Measurements from ENCODE around the gene PXDC1.

PXDC1 gene

GRCh38 chr6:3751077-3751729, at the start of gene PXDC1:
Gene PXDC1, minus strand, starts transcription at chr6:3751713. Its CDS starts 182 bp downstream, at chr6:3751531.
- peak; percentile 58 for DNase-seq

GRCh38 chr6:3800850-3801591, 49.5 kb upstream of the PXDC1 start:
- no peak for DNase-seq

DNA sequence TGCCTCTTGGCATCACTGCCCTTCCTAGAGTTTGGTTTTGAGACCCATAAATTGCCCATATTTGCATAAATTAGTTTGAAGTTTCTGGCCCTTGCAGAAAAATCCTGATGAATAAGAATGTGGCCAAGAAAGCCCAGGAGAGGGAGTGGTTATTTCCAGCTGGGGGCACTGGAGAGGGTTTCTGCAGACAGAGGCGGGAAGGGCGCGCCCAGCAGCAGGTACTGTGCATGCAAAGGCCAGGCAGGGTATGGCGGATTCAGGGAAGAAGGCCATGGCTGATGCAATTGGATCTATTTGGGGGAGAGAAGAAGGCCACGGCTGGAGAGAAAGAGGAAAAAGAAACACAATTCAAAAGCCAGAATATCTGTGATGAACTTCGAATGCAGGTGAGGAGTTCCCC, 48.2 kb upstream of the PXDC1 start:
- no peak for DNase-seq

GRCh38 chr6:3798055-3798919, 46.8 kb upstream of the PXDC1 start:
- no peak for DNase-seq

GRCh38 chr6:3797231-3798054, 45.9 kb upstream of the PXDC1 start:
- DNase-seq = no peak

DNA sequence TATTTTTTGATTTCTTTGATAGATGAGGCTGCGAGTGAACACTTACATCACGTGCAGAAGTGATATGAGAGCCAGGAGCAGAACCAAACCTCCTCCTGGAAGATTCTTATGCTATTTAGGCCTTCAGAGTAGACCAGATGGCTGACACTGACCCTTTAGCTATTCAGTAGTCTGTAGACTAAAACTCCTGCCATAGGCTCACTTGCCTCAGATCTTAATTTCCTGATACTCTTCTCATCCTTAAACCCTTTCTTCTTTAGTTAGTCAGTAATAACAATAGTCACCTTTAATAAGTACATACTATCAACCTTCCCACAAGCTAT, 45.2 kb upstream of the PXDC1 start:
- DNase-seq = no peak

DNA sequence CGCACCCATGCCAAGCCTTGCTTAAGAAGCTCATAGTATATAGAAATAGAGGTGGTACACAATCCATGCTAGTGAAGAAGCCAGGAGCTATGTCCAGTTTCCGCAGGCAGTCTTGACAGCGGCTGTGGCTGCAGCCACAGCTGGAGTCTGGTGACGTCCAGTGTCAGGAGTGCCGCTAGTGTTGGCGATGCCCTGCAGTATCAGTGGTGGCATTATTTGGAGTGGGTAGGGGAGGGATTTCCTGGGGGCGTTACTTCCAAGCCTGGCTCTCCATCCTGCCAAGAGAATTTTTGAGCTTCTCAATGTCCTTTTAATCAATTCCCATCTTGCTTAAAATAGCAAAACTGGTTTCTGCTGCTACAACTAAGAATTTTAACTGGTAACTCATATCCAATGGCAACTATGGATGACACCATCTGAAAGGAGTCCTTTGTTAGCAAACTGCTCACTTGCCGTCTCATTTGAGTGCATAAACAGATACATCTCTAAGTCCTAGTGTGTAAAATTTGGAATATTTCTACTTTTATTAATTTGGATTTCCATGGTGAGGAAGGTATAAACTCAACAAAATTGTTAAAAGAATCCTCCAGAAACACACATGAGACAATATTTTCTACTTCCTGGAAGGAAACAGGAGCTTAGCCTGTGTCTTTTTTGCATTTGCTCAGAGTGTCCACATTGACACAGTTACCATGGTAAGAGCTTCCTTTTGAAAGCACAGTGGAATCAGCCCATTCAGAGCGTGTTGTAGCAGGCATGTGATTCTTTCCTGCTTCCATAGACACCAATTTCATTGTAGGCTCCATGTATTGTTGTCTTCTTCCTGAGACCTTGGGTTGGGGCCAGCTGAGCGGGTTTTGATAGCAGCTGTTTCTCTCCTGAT, 44.6 kb upstream of the PXDC1 start:
- no peak for DNase-seq

DNA sequence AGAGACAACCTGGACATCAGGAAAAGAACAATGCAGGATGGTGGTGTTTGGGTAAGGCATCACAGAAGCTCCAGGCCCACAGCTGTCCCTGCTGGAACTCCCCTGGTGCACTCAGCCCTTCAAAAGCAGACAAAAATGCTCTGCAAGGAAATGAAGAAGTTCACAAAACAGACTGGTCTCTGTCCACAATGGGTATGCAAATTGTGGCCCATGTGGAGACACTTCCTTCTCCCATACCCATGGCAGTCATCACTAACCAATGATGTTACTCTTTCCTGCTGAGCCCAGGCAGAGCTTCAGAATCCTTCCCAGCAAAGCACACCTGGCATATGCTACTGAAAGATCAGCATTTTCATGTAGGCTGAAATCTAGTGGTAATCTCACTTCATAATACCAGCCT, 42.6 kb upstream of the PXDC1 start:
- DNase-seq = no peak

DNA sequence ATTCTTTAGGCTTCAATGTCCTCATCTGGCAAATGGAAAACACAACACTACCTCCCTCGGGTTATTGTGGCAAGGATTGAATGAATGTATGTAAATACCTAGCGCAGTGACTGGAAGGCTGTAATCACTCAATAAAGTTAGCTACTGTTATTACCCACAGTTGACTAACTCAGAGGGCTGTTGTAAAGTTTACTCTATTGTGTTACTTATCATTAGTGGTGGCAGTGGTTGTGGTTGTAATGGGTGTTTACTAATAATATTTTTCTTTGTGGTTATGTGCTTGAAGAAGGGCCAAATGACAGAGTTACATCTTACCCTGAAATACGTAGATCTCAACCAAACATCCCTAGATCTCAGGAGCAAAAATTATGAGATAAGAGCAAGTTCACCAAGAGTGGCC, 42.0 kb upstream of the PXDC1 start:
- DNase-seq = no peak

DNA sequence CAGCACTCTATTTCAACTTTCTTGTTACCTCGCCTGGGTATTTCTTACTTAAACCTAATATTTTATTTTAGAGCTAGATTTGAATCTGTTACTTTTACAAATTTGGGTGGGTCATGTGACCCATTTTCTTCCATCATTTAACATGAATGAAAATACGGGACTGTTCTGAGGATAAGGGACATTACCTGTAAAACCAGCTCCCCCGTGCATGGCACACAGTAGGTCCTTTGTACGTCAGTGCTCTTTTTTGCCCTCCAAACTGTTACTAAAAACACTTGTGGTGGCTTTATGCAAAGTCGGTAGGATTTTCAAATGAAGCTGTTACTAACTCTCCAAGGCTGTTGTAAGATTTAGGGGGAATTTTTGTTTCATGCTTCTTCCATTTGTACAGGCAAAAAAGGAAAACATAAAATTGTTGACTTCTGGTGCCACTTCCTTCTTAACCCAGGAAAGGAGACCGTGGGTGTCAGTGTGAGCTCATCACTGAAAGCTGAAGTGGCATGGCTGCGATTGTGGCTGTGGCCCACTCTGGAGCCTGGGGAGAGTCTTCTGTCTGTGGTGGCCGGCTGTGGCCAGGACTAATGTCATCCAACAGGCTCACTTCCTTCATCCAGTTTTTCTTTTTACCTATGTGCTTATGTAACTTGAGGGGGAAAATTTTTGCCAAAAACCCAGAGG, 40.2 kb upstream of the PXDC1 start:
- no peak for DNase-seq

GRCh38 chr6:3789896-3790558, 38.5 kb upstream of the PXDC1 start:
- no peak for DNase-seq

- no peak for DNase-seq
Measured at GRCh38 chr6:3789018-3789895, 37.7 kb upstream of the PXDC1 start.

DNA sequence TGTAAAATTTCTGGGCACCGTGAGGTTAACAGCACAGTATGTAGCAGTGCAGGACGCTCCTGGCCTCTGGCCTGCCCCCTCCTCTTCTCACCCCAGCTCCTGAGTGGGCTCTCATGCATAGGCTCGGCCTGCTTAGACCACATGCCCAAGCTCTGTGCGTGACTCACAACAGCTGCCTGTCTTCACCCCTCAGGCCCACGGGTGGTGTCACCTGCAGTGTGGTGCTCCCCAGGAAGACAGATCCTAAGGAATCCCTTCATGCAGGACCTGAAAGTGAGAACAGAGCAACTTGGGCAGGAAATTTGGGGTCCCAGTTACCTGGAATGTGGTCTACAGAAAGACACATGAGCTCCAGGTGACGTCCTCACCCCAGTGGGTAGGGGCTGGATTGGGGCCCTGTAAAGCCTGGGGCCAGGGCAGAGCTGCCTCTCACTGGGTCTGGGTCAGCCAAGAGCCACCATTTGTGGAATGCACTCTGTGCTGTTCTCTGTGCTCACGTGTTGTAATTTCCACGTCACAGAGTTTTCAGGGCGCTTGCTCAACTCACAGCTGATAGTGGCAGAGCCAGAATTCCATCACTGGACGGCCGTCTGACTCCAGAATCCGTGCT, 37.0 kb upstream of the PXDC1 start:
- DNase-seq = no peak

GRCh38 chr6:3786141-3786540, 34.6 kb upstream of the PXDC1 start:
- no peak for DNase-seq

GRCh38 chr6:3785745-3786098, 34.2 kb upstream of the PXDC1 start:
- DNase-seq = no peak

DNA sequence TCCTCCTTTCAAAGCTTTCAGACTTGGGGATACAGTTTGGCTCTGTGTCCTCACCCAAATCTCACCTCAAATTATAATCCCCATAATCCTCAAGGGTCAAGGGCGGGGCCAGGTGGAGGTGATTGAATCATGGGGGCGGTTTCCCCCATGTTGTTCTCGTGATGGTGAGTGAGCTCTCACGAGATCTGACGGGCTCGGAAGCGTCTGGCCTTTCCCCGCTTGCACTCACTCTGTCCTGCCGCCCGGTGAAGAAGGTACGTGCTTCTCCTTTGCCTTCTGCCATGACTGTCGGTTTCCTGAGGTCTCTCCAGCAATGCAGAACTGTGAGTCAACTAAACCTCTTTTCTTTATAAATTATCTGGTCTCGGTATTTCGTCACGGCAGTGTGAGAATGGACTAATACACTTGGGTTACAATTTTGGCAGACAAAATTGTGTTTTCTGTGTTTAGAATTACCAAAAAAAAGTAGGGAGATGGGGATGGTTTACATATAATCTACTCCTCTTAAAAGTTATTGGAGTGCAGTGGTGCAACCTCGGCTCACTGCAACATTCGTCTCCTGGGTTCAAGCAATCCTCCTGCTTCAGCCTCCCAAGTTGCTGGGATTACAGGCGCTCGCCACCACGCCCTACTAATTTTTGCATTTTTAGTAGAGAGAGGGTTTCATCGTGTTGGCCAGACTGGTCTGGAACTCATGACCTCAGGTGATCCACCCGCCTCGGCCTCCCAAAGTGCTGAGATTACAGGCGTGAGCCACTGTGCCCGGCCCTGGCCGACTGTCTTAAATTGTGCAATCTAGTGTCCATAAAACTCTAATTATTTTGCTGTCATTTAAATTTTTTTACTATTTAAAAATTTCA, 33.6 kb upstream of the PXDC1 start:
- no peak for DNase-seq

GRCh38 chr6:3784423-3784822, 32.9 kb upstream of the PXDC1 start:
- no peak for DNase-seq

Measured in right forelimb (tissue), 1 donor.